HG02938 (cell line): ENCODE results near the gene HACE1.
A peak's percentile ranks its signal among the peaks of the same experiment; 100 is the strongest.

ENCODE experiments used
- ATAC-seq: cut with Tn5 transposase; IDR thresholded peaks from one replicate; pipeline ENCODE4 v1.9.1; 2021; ENCODE audit warnings: mild to moderate bottlenecking, moderate library complexity; ENCODE audit not compliant: unreplicated experiment

HACE1 gene

DNA sequence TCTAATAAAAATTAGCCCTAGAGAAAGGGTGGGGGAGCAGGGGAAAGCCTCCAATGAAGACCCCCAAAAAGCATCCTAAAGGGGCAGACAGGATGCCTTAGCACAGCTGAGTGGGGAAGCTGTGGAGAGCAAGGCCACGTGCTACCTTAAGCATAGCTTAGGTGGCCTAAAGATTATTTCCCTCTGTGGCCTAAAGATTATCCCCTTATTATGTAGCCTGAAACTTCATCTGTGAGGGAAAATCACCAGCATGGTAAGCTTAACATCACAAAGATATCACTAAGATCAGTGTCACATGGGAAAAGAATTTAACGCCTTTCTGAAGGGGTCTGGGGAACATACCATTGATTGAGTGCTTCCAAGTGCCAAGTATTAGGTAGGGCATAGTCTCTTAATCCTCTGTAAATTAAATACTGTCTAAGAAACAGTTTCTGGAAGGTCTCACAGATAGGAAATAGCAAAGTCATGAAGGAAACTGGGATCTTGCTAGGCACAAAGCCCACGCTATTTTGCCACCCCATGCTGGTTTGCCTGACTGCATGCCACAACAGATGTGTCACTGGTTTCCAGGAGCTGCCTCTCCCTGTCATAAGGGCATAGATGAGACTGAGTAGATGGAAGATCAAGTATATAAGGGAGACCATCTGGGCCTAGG is 170.0 kb downstream of the HACE1 start:
- ATAC-seq = no peak

DNA sequence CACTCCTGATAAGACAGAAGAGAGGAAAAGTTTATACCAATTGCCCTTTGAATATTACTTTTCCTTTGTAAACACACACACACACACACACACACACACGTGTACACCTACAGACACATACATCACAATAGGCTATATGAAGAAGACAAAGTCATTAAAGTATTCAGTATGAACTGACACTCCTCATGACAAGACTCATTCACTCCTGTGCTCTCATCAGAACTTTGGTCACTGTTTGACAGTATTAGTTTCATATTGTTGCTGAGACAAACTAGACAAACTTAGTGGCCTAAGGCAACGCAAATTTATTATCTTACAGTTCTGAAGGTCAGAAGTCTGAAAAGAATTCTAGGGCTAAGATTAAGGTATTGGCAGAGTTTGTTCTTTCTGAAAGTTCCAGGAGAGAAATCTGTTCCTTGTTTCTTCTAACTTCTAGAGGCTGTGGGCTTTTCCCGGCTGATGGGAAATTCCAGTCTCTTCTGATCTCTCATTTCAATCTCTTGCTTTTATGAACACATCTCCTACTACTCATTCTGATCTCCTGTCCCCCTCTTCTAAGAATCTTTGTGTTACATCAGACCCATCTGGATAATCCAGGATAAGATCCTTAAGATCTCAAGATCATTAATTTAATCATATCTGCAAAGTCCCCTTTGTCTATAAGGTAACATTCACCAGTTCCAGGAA is 171.3 kb downstream of the HACE1 start:
- peak; percentile 73 for ATAC-seq

DNA sequence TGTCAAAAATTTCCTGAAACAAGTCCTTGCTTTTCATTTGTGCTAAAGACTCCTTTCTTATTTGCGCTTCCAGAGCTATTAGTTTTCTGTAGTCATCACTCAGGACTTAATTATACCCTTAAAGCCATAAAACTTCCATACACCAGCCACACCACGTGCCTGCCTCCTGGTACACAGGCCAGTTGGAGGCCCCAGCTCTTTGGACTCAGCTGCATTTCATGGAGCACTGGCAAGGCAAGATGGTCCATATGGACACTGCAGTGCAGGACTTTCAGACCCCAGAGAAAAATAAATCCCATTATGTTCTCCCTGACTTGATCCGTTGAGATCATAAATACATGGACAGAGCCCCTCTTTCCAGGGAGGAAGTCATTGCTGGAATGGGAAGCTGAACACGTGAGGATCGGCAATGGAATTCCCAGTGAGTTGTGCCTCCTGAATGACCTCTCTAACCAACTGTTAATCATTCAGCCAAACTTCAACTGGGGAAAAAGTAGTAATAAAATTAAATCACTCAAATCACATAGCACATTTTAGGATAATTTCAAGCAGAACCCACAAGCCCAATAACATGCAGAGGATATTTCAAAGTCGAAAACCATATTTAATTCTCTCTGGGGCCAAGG is 173.1 kb downstream of the HACE1 start:
- no peak for ATAC-seq

DNA sequence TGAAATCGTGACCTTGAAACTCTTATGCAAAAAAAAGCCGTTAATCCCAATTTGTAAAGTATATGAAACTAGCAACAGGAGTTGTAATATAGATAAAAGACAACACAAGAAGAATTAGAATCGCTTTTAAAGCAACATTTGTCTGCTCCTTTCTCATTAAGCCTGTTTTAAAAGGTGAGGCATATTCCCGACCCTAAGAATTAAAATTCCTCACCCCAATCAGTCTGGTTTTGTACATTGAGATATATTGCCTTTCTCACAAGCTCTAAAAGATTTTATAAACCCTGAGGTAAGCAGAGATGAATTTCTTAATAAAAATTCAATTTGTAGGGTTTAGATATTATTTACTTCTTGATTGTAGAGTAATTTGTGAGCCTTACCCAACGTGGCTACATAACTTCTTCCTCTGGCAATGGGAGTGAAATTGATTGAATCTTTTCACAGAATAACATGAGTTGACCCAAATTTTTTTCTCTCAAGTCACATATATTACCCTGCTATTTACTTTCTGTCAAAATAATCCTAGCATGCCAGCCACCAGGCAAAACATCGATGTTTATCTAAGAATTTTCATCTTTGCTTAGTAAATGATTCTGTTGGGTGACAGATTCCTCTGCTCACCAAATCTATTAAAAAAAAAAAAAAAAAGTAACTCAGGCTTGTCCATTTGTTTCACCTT is 173.7 kb downstream of the HACE1 start:
- ATAC-seq = no peak

DNA sequence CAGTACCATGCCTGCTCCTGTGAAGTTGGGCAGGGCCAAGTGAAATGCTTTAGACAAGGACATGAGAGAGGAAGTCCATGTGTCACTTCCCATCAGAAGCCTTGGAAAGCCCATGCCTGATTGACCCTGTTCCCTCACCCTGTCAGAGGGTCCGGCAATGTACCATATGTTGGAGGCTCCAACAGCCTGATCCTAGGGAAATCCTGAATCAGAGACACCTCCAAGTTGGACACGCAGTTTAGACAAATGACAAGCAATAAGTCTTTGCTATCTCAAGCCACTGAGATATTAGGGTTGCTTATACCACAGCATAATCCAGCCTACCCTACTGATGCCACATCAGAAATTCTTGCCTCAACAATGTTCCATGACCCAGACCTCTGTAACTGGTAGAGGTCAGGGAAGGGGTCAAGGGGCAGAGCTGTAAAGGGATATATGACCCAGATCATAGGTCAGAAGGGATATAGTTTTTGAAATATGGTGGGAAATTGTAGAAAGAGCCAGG is 174.8 kb downstream of the HACE1 start:
- ATAC-seq = no peak

- ATAC-seq = no peak
Measured at GRCh38 chr6:104683809-104684208, 175.9 kb downstream of the HACE1 start.

DNA sequence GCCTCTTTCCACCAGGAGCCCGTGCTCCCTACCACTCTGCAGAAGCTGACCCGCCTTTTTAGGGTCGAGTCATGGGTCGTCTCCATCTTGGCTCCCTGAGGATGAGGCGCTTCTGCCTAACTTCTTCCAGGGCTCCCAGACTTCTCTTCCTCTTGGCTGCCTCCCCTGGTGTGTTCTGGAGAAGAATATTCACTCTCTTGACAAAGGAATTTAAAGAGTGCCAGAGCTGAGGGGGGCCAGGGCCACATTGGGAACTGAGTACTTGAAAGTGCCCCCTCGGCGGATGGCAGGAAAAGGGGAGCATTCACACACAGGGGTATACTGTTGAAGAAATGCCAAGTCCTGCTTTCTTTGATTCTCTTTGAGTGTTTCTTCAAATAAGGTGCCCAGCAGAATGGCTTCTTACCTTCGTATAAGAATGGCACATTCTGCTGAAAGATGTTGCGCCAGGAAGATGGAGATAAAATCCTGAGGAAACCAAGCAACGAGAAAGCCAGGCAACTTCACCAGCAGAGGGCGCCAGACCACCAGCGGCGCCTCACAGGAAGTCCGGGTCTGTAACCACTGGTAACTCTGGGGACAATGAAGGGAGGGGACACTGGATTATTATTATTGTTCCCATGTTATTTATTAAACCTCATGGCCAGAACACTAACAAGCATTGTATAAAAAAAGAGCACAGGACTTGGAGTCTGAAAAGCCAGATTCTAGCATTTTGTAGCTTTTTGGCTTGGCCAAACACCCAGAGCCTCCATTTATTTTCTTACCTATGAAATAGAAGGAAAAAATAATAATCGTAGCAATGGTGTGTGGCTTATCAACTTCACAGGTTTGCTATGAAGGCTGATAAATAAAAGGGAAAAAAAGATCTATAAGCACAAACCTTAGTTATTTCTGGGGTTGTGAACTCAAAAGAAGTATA is 176.7 kb downstream of the HACE1 start:
- ATAC-seq = peak; percentile 75

- ATAC-seq = no peak
Measured at GRCh38 chr6:104680539-104680938, 179.2 kb downstream of the HACE1 start.

- ATAC-seq = no peak
Measured at GRCh38 chr6:104679971-104680370, 179.7 kb downstream of the HACE1 start.
